Stimulated activated CD4-positive, alpha-beta T cell treated with anti-CD3 and anti-CD28 coated beads, Interleukin-12 subunit alpha, Interleukin-12 subunit beta, amount 100 ng/mL, for 4 hours (primary cell): Measurements from ENCODE around the gene HRH4.

ENCODE experiments used
- DNase-seq: peaks from one replicate; pipeline ENCODE4 v3.0.0-alpha.2; 2020

The HRH4 gene

DNA sequence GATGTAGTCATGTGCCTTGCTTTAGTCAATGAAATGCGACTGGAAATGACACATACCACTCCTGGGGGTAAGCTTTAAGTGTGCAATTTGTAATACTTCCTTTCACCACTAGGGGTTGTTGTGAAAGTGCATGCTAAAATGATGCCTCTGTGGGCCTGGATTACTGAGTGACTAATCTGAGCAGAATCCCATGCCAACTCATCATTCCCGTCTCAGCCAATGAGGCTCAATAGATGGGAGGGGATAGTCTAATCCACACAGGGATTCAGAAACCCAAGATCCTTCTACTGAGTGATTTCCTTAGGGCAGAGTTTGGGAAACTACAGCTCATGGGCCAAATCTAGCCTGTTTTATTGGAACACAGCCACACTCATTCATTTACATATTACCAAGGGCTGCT, 54.0 kb downstream of the HRH4 start:
- DNase-seq: no peak

DNA sequence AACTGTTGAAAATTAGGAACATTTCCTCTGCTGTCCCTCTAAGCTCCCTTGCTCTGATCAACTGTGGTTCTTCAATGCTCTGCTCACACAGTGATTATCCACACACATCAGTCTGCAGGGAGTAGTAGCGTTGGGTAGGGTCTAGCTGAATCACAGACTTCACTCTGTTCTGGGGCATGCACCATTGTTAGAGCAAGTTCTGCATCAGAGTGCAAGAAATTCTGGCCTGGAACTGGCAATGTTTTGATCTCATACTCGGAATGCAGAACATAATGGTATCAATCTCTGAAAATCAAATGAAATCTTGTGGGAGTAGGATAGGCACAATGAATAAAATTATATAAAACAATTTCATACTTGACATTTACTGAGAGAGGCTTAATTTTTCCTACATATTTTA, 55.3 kb downstream of the HRH4 start:
- DNase-seq: no peak

DNA sequence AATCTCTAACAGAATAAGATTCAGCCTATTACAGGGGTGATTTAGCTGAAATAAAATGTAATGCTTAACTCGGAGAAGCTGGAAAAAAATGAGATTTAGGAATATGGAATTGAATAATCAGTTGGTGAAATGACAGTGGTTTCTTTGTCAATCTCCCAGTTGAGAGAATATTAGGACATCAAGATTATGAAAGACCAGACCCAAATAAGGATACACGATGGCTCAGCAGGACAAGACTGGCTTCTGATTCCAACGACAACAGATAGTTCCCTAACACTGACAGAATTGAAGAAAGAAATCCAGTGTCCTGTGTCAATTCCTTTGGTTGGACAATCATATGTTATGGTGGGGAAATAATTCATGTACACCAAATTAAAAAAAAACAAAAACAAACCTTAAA, 55.8 kb downstream of the HRH4 start:
- no peak for DNase-seq

DNA sequence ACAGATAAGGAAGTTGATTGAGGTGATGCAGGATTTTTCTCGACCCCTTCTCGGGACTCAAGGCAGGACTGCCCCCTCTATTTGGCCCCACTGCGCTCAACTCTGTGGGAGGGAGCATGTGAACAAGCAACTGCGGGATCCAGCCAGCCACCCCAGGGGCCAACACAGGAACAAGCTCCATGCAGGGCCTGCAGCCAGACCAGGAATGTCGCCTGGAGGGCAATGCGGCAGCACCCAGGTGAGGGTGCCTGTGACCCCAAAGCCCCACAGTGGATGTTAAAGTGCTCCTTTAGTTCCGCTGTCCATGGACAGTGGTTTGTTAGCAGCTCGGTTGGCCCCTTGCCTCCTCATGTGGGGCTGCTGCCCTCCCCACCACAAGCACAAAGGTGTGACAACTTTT, 57.1 kb downstream of the HRH4 start:
- no peak for DNase-seq

DNA sequence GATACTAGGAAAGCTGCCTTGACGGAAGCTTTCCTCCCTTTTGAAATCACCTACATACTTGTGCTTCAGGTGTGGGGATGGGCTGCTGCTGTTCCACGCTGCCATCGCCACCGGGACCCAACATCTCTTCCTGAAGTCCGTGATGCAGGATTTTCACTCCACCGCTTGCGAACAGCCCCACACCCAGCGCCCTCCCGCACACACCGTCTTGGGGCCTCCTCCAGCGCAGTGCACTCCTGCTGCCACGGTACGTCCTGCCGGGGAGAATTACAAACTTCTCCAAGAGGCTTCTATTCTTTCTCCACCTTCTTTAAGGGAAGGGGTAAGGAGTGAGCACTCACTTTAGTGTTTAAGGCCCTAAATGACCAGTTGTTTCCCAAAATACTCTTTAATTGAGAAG, 58.2 kb downstream of the HRH4 start:
- no peak for DNase-seq
